Measurements from ENCODE around the gene A2ML1. TPM values are rescaled to one million over a fixed set of nuclear protein-coding genes. Genes with fewer than 3 reads are reported as not detected.

A2ML1 gene
- total RNA-seq, 1 donor from 2014 or later = not detected

- POLR2A ChIA-PET = no interaction called here
- DNase-seq (no peak), ATAC-seq (ENCODE audit: low read depth) (peak; percentile 34)
- Mint-ChIP-seq H3K27ac (no peak overlapping the region), H3K27me3 (peaks cover 3% of the 10 kb centered on the region), H3K4me1 (no peaks in the 10 kb centered on the region), H3K4me3 (no peak overlapping the region), H3K9me3 (no peaks in the 10 kb centered on the region), H3K36me3 (ENCODE audit: low read depth) (no peaks in the 10 kb centered on the region)
- no peak for TF ChIP-seq CTCF (IDR thresholded peaks at IDR 0.05)
- intact Hi-C loops (cut with micrococcal nuclease) = loop anchor here (1.0 kb wide), 3 partner anchors 178 to 316 kb away; no protein-coding TSS in a partner anchor
- CTCF ChIA-PET = interaction anchor here (0.8 to 3.5 kb wide), 14 partner anchors 9 to 316 kb away, joined by 3 to 45 read pairs (median 6); no protein-coding TSS in a partner anchor
Observed at GRCh38 chr12:8860165-8860961, 37.9 kb downstream of the A2ML1 start.

GRCh38 chr12:8866429-8866828 is 44.0 kb downstream of the A2ML1 start:
- Mint-ChIP-seq H3K36me3 (ENCODE audit: low read depth) (no peaks in the 10 kb centered on the region), H3K27ac (no peak overlapping the region), H3K4me1 (no peaks in the 10 kb centered on the region), H3K4me3 (no peak overlapping the region), H3K9me3 (no peaks in the 10 kb centered on the region), H3K27me3 (peaks cover 3% of the 10 kb centered on the region)
- ChIA-PET POLR2A (no interaction called here), CTCF (no interaction called here)
- DNase-seq (no peak), ATAC-seq (ENCODE audit: low read depth) (no peak)
- no peak for TF ChIP-seq CTCF (IDR thresholded peaks at IDR 0.05)
- intact Hi-C loops (cut with micrococcal nuclease) = no loop called here

- H3K36me3 Mint-ChIP-seq (ENCODE audit: low read depth) = no peaks in the 10 kb centered on the region
- no peak overlapping the region for H3K27ac Mint-ChIP-seq
- H3K9me3 Mint-ChIP-seq = no peaks in the 10 kb centered on the region
- intact Hi-C loops (cut with micrococcal nuclease) = no loop called here
- ChIA-PET POLR2A (no interaction called here), CTCF (no interaction called here)
- no peak for ATAC-seq (ENCODE audit: low read depth)
- H3K4me1 Mint-ChIP-seq = no peaks in the 10 kb centered on the region
- H3K27me3 Mint-ChIP-seq = peaks cover 3% of the 10 kb centered on the region
- DNase-seq = no peak
- H3K4me3 Mint-ChIP-seq = no peak overlapping the region
- TF ChIP-seq CTCF (IDR thresholded peaks at IDR 0.05) = no peak
Observed at GRCh38 chr12:8867009-8867408, 44.6 kb downstream of the A2ML1 start.

- Mint-ChIP-seq H3K9me3 (no peaks in the 10 kb centered on the region), H3K4me1 (no peaks in the 10 kb centered on the region), H3K27me3 (peaks cover 3% of the 10 kb centered on the region), H3K4me3 (no peak overlapping the region), H3K36me3 (ENCODE audit: low read depth) (no peaks in the 10 kb centered on the region), H3K27ac (no peak overlapping the region)
- DNase-seq = no peak
- no peak for TF ChIP-seq CTCF (IDR thresholded peaks at IDR 0.05)
- POLR2A ChIA-PET = no interaction called here
- CTCF ChIA-PET = interaction anchor here (2.3 kb wide), 1 partner anchor 8 kb away, joined by 12 read pairs; no protein-coding TSS in a partner anchor
- intact Hi-C loops (cut with micrococcal nuclease) = no loop called here
- no peak for ATAC-seq (ENCODE audit: low read depth)
Observed at GRCh38 chr12:8867786-8868185, 45.4 kb downstream of the A2ML1 start.

GRCh38 chr12:8870586-8870985 is 48.2 kb downstream of the A2ML1 start:
- POLR2A ChIA-PET = no interaction called here
- H3K27ac Mint-ChIP-seq = no peak overlapping the region
- DNase-seq (no peak), ATAC-seq (ENCODE audit: low read depth) (no peak)
- no peaks in the 10 kb centered on the region for H3K9me3 Mint-ChIP-seq
- TF ChIP-seq CTCF (IDR thresholded peaks at IDR 0.05) = no peak
- H3K27me3 Mint-ChIP-seq = no peaks in the 10 kb centered on the region
- no peaks in the 10 kb centered on the region for H3K36me3 Mint-ChIP-seq (ENCODE audit: low read depth)
- H3K4me1 Mint-ChIP-seq = no peaks in the 10 kb centered on the region
- intact Hi-C loops (cut with micrococcal nuclease) = no loop called here
- CTCF ChIA-PET = no interaction called here
- no peak overlapping the region for H3K4me3 Mint-ChIP-seq

Data from activated B cell treated with CpG ODN at 0.5 μM for 24 hours (primary cell).